SW480 (cell line): ENCODE results near the gene TMEM61.

Source experiments
- DNase-seq: peaks from one replicate; pipeline ENCODE4 v3.0.0-alpha.2; 2016; ENCODE audit warnings: low spot score

Gene TMEM61

DNA sequence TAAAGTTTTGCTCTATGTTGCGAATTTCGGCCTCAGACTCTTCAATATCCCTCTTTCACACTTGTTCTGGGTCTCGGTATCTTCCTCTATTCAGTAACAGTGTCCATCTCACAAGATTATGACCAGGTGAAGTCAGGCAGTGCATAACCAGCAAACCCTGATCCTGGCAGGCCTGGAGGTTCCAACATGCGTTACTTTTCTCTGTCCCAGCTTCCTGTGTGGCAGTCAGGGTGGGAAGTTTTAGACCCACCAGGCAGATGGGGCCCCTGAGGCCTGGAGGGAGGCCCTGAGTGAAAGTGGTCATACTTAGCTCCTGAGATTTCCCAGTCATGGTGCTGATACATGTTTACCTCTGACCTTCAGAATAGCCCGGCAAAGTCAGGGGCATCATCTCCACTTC, 5.1 kb downstream of the TMEM61 start:
- no peak for DNase-seq

DNA sequence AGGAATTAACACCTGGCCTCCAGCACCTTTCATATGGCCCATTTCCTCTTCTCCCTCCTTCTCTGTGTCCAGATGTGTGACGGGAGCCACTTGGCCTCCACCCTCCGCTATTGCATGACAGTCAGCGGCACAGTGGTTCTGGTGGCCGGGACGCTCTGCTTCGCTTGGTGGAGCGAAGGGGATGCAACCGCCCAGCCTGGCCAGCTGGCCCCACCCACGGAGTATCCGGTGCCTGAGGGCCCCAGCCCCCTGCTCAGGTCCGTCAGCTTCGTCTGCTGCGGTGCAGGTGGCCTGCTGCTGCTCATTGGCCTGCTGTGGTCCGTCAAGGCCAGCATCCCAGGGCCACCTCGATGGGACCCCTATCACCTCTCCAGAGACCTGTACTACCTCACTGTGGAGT, 5.6 kb downstream of the TMEM61 start:
- no peak for DNase-seq

- DNase-seq = no peak
Measured at GRCh38 chr1:54986533-54986932, 6.1 kb downstream of the TMEM61 start.

DNA sequence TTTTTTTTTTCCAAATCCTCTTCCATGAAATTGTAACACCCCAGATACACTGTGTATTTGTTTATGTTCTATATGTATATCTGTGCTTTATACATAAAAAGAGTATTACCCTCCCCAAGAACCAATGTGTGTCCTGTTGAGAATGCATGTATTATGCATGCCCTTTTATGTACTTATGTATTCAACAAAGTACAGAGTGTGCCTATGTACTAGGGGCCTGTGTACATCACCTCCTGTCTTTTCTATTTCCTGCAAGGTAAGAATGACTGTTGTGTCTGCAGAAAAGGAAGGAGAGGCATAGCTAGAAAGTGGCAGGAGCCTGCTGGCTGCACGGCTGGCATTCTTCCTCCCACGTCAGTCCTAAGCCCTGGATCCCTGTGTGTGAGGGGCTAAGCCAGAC, 7.0 kb downstream of the TMEM61 start:
- no peak for DNase-seq

DNA sequence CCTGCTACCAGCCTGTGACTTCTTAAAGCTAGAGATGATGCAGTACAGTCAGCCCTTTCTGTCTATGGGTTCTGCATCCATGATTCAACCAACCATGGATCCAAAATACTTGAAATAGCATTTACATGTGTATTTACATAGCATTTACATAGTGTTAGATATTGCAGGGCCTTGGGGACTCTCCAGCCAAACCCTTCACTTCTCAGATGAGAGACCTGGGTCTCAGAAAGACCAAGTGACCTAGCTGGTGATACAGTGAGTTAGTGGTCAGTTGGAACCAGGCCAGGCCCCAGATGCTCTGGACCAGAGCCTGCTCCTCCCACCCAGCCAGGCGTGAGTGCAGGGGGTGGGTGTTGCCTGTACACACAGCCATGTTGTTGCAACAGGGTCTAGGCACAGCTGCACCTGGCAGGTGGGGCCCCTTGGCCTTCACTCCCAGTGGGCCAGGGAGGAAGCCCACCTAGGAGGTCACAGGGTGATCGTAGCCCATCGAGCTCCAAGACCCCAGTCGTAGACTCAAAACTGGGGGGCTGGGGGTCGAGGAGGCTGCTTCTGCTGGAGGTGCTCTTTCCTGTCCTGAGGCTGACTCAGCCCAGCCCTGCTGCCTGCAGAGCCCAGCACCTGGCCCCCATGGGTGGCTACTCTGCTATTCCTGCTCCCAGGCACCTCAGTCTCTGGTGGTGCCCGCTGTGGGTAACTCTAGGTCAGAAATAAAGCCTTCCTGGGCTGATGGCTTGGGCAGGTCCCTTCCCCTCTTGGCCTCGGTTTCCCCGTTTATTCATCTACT, 7.7 kb downstream of the TMEM61 start:
- DNase-seq = no peak

DNA sequence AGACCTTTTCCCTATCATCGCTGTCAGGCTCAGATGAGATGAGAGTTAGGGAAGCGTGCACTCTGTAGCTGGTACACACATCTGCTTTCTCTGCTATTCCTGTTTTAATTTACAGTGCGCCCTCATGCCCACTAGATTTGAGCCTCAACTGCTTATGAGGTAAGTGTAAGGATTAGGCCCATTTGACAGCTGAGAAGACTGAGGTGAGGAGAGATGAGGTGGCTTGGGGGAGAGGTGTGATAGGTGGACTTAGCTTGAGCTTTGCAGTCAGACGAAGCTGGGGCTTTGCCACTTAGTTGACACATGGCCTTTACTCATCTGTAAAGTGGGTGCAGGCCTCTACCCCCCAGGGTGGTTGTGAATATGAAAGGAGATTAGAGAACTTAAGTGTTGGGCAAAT, 8.5 kb downstream of the TMEM61 start:
- DNase-seq = no peak

GRCh38 chr1:54989473-54989872, 9.0 kb downstream of the TMEM61 start:
- DNase-seq = peak; percentile 28

GRCh38 chr1:54989968-54990810, 9.8 kb downstream of the TMEM61 start:
- DNase-seq = no peak

DNA sequence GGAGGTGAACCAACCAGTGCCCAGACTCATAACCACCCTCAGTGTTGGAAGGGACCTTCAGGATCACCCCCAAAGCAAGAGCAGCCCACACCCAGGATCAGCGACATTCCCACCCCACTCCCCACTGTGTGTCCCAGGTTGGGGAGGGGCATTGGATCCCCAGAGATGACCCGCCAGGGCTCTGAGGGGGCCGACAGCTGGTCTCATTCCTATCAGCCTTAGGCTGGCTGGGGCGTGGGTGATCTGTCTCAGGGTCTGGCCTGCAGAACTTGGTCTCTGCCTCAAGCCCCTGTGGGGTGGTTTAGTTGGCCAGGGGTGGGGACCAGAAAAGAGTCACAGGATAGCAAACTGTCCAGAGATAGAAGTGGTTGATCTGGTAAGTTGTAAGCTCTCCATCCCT, 10.5 kb downstream of the TMEM61 start:
- no peak for DNase-seq

DNA sequence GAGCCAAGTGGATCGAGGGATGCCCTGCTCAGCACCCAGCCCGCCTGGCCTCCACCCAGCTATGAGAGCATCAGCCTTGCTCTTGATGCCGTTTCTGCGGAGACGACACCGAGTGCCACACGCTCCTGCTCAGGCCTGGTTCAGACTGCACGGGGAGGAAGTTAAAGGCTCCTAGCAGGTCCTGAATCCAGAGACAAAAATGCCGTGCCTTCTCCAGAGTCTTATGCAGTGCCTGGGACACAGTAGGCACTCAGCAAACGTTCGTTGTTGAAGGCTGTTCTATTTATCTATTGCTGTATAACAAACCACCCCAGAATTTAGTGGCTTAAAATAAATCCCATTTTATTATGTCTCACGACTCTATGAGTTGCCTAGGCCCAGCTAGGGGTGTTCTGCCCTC, 11.5 kb downstream of the TMEM61 start:
- DNase-seq = no peak

DNA sequence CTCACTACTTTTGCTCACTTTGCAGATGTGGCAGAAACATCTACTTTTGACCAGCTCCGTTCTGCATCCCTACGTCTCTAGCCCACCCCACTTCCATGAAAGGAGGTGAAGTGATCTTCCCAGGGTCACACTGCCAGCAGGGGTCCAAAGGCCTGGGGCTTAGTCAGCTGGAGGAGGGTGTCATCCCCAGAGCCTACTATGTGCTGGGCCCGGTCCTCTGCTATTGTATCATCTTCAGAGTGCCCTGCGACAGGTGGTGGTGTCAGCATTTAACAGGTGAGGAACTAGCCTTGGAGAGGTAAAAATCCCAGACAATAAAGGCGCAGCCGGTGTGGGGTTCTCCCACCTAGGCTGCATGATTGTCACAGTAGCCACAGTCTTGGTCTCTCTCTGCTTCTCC, 12.7 kb downstream of the TMEM61 start:
- no peak for DNase-seq

DNA sequence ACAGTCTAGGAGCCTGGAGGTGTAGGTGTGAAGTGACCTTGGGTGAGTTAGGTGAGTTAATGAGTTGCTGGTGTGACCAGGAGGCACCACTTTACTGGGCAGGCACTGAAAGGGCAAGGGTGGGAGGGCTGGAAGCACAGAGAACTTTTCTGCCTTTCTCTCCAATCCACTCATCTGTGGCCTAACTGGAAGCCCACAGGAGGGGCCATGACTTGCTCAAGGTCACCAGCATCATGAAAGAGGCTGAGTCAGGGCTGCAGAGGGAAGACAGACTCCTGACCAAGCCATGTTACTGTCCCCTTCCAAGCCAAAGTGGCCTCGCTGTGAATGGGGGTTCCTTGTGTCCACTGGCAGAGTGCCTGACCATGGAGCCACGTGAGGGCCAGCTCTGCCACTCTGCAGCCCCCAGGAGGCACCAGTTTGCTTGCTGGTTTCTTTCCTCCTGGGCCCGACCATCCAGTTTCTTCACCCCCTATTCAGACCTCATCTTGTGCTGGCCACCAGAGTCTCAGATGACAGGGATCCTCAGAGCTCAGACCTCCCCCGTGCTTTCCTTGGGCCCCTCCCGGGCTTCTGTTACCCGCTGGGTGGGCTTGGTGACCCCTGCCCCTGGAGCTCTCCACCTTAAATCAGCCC, 14.0 kb downstream of the TMEM61 start:
- DNase-seq = no peak

DNA sequence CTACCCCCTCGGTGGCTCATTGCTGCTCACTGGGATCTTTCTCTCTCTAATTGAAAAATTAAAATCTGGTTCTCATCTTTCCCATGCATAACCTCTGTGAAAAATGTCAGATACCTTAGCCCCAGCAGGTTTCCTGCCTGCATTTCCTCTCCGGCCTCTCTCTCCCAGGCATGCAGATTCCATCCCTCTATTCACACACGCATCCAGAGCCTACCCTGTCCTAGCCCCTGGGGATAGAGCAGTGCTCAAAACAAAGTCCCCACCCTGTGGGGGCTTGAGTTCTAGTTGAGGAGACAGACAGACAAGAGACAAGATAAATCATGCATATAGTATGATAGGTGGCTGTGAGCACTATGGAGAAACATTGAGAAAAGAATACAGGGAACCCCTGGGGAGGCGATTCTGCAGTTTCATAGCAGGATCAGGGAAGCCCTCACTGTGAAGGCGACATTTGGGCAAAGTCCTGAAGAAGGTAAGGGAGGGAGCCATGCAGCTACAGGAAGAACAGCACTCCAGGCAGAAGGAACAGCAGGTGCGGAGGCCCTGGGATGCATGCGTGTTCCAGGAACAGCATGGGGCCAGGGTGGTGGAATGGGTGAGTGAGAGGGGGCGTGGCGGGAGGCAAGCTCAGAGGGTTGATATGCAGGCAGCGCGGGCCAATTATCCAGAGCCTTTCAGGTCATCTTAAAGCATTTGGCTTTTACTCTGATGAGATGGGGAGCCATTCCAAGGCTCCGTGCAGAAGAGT, 14.8 kb downstream of the TMEM61 start:
- DNase-seq = no peak

- DNase-seq = no peak
Measured at GRCh38 chr1:54995835-54996234, 15.4 kb downstream of the TMEM61 start.

- peak; percentile 49 for DNase-seq
Measured at GRCh38 chr1:54996359-54996868, 16.0 kb downstream of the TMEM61 start.

- no peak for DNase-seq
Measured at GRCh38 chr1:54996869-54997710, 16.7 kb downstream of the TMEM61 start.

- DNase-seq = no peak
Measured at GRCh38 chr1:54997711-54997986, 17.2 kb downstream of the TMEM61 start.

DNA sequence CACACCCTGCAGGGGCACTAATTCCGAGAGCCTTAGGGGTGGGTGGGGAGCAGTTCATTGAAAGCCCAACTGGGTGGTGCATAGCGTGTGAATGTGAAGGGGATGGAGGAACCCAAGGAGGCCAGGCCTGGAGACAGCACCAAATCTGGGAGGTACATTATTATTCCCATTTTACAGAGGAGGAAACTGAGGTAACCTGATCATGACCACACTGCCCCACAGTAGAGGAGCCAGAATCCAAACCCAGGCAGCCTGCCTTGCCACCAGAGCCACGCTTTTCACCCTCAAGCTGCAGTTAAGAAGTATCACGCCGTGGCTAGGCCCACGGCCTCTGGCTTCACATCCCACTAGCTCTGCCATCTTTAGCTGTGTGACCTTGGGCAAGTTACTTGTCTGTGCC, 17.7 kb downstream of the TMEM61 start:
- DNase-seq = no peak

- DNase-seq = no peak
Measured at GRCh38 chr1:54998677-54999076, 18.2 kb downstream of the TMEM61 start, which contains the start of gene BSND. TSS of gene BSND (plus strand) at chr1:54998933. CDS start at chr1:54999187, 254 bp downstream.

DNA sequence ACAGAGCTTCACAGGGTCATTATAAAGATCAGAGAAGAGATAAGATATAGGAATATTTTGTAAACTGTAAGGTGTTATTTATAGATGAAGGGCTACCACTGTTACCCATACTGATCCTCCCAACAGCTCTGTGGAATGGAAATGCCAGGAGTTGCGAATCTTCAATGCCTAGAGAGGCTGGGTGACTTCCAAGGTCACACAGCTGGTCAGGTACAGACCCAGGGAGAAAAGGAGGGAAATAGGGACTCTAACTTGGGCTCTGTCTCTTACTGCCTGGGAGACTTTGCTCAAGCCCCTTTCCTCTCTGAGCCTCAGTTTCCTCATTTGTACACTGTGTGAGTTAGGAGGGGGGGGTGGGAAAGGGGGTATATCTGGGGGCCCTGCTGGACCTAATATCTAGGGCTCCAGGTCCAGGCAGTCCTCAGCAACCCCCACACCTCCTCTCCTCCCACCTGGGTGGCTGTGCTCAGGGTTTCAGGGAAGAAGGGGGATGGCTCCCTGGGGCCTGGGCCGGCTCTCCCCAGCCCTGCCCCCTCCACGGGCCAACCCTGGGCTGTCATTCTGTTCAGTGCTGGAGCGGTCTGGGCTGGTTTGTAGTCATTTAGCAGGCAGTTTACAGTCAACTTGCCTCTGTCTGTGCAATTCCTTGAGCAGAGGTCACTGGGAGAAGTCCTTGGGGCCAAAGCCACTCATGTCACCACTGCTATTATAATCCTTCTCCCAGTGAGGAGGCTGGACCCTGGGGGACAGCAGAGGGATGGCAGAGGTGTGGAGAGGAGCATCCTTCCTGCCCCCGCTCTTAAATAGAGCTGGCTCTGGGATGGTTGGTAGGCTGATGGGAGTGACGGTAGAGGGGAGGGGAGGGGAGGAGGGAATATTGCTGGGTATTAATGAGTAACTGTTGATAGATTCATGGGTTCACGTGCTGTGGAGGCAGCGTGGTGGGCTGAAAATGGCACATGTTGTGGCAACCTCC, 20.0 kb downstream of the TMEM61 start:
- no peak for DNase-seq
